Chondrocyte (in vitro differentiated cells): ENCODE measurements around the gene SQOR. TPM values are rescaled to one million over a fixed set of nuclear protein-coding genes. Genes with fewer than 3 reads are reported as not detected.
A peak's percentile ranks its signal among the peaks of the same experiment; 100 is the strongest.

Source experiments
- DNase-seq: peaks from one replicate; pipeline ENCODE4 v3.0.0; 2021; ENCODE audit warnings: mixed read lengths, low spot score
- H3K27ac Mint-ChIP-seq: one replicate; pipeline ENCODE4 v1.8.0; 2021; ENCODE audit warnings: mild to moderate bottlenecking, moderate library complexity, mixed read lengths; ENCODE audit not compliant: unreplicated experiment
- H3K27me3 Mint-ChIP-seq: 2 replicates; pipeline ENCODE4 v1.8.0; 2021; ENCODE audit warnings: low read depth, mixed read lengths
- H3K36me3 Mint-ChIP-seq: 2 replicates; pipeline ENCODE4 v1.8.0; 2021; ENCODE audit warnings: low read depth, mixed read lengths
- H3K4me1 Mint-ChIP-seq: 2 replicates; pipeline ENCODE4 v1.8.0; 2021; ENCODE audit warnings: low read depth, mild to moderate bottlenecking, mixed read lengths
- H3K4me3 Mint-ChIP-seq: one replicate; pipeline ENCODE4 v1.8.0; 2021; ENCODE audit warnings: mild to moderate bottlenecking, moderate library complexity, mixed read lengths; ENCODE audit not compliant: unreplicated experiment
- H3K9me3 Mint-ChIP-seq: 2 replicates; pipeline ENCODE4 v1.8.0; 2021; ENCODE audit warnings: low read depth, mixed read lengths
- total RNA-seq: library from RNA; stranded (reverse); gene quantifications from 3 replicates; pipeline ENCODE4 v1.2.1, GENCODE V29; 2021
- TF ChIP-seq, protein P1 (sequence below): fragments of 200-600 bp; sonication (generic); IDR thresholded peaks from 2 replicates; pipeline ENCODE4 v1.5.0; 2021; ENCODE audit warnings: antibody characterized with exemption, mild to moderate bottlenecking, moderate library complexity

The SQOR gene
- total RNA-seq, 1 donor from 2014 or later = 10.9 TPM

DNA sequence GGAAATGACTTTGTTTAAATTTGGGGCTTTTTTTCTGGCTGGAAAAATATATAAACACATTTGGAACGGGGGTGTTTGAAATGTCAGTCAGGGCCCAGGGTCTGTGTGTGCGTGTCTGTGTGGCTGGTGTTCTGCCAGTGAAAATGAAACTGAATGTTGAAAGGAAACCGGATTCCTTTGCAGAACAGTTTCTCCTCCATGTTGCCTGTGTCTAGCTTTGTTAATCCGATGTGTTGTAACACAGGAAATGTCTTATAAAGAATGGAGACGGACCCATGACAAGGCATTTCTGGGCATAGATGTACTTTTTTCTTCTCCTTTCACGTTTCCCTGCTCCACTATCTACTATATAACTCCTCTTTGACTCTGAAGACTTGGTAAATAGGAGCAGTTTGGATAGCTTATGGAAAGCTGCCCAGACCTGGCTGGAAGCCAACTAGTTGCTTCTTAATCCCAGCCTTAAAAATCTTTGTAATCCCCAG lies 2.8 kb downstream of the SQOR start:
- Mint-ChIP-seq H3K36me3 (no peaks in the 10 kb centered on the region), H3K27ac (peak overlapping the region; percentile 93), H3K4me3 (peak overlapping the region; percentile 60), H3K9me3 (peaks cover 3% of the 10 kb centered on the region), H3K4me1 (peaks cover 59% of the 10 kb centered on the region), H3K27me3 (no peaks in the 10 kb centered on the region)
- TF ChIP-seq, protein P1, sequence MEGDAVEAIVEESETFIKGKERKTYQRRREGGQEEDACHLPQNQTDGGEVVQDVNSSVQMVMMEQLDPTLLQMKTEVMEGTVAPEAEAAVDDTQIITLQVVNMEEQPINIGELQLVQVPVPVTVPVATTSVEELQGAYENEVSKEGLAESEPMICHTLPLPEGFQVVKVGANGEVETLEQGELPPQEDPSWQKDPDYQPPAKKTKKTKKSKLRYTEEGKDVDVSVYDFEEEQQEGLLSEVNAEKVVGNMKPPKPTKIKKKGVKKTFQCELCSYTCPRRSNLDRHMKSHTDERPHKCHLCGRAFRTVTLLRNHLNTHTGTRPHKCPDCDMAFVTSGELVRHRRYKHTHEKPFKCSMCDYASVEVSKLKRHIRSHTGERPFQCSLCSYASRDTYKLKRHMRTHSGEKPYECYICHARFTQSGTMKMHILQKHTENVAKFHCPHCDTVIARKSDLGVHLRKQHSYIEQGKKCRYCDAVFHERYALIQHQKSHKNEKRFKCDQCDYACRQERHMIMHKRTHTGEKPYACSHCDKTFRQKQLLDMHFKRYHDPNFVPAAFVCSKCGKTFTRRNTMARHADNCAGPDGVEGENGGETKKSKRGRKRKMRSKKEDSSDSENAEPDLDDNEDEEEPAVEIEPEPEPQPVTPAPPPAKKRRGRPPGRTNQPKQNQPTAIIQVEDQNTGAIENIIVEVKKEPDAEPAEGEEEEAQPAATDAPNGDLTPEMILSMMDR = no peak
- DNase-seq = no peak

DNA sequence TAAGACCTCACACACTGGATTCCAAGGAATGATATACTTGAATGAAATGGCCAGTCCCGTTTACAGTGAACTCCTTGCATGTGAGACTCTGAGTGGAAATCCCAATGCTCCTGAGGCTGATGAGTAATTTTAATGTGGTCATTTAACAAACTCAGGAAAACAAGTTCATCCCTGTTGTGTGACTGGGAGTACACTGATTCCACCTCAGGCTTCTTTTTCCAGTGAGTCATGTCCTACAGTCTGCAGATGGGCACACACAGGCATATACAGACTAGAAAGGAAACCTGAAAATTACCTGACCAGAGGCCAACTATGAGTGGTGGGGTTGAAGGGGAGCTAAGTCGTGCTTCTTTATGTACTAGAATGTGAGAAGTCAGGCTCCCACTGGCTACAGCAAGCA lies 5.8 kb downstream of the SQOR start:
- Mint-ChIP-seq H3K36me3 (no peaks in the 10 kb centered on the region), H3K4me3 (no peak overlapping the region), H3K27me3 (no peaks in the 10 kb centered on the region), H3K27ac (peak overlapping the region; percentile 78), H3K9me3 (peaks cover 3% of the 10 kb centered on the region), H3K4me1 (peaks cover 72% of the 10 kb centered on the region)
- no peak for DNase-seq
- TF ChIP-seq, protein P1 = no peak

DNA sequence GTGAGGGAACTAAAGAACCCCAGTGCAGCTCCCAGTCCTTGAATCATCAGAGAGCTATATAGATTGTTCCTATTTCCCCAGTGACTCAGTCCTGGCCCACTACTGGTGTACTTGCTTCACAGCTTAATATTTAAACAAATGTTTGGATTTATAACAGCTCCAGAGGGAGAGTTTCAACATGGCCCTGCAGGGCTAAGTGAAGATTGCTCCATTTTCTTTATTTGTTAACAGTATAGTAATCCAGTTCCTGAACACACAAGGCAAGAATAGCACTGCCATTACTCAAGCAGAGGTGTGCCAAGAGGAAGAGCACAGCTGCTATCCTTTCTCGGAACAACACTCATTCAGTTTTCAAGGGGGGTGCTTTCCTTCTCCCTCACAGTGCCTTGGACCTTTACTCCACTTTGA lies 6.5 kb downstream of the SQOR start:
- H3K4me3 Mint-ChIP-seq = no peak overlapping the region
- TF ChIP-seq, protein P1 = no peak
- no peaks in the 10 kb centered on the region for H3K27me3 Mint-ChIP-seq
- peak overlapping the region; percentile 78 for H3K27ac Mint-ChIP-seq
- peaks cover 3% of the 10 kb centered on the region for H3K9me3 Mint-ChIP-seq
- H3K36me3 Mint-ChIP-seq = no peaks in the 10 kb centered on the region
- peaks cover 75% of the 10 kb centered on the region for H3K4me1 Mint-ChIP-seq
- no peak for DNase-seq

DNA sequence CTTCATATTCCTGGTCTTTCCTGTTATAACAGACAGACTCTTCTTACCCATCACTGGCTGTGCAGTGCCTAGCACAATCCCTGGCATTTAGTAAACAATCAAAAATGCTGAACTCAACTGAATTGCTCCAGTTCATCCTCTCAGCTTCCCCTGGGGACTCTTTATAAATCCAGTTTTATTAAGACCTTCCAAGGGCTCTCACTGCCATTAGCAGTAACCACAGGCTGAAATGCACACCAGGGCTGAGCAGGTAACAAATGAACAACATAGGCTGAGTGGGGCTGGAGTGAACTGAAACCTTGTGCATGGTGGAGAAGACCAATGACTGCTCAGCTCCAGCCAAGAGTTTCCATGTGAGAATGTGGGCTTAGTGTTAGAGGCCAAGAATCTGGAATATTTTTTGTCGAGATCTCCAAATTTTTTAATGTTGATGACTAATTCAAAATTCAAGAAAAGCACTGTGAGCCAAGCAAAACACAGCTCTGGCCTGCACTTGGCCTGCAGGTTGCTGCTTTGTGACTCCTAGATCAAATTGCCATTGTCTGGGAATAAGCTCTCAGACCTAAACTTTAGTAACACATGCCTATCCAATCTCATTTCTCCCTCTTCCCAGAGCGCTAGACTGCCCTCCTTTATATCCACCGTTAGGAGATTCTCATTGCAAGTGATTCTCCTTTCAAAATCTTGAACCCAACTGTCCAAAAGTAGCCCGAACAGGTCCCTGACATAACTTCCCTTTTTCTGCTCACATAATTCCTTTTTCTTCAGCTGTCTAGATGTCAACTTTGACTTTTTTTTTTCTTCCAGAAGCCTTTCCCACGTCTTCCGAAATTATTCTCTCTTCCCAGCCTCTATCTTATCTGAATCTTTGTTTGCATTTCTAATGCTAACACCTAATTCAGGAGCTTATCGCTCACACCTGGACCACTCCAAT lies 7.4 kb downstream of the SQOR start:
- peak overlapping the region; percentile 13 for H3K4me3 Mint-ChIP-seq
- H3K27ac Mint-ChIP-seq = peak overlapping the region; percentile 78
- H3K9me3 Mint-ChIP-seq = peaks cover 3% of the 10 kb centered on the region
- DNase-seq = no peak
- TF ChIP-seq, protein P1 = no peak
- peaks cover 76% of the 10 kb centered on the region for H3K4me1 Mint-ChIP-seq
- no peaks in the 10 kb centered on the region for H3K27me3 Mint-ChIP-seq
- no peaks in the 10 kb centered on the region for H3K36me3 Mint-ChIP-seq

DNA sequence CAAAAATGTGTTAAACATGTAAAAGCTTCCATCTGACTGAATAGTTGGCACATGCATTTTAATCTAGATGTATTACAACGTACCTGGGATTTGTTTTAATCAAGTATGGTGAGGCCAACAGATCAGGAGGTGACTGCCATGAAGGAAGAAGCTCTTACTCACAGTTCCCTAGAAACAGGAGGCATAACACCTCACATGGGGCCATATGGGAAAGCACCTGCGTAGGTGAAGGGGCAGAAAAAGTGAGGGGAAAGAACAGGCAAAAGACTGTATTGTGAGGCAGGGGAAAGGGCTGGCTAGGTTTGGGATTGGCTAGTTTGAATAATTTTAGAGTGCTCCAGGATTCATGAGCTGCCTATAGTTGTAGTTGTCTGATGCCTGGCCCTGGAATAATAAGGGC lies 9.6 kb downstream of the SQOR start:
- Mint-ChIP-seq H3K36me3 (no peaks in the 10 kb centered on the region), H3K27ac (no peak overlapping the region), H3K27me3 (no peaks in the 10 kb centered on the region), H3K4me1 (peaks cover 70% of the 10 kb centered on the region), H3K9me3 (no peaks in the 10 kb centered on the region), H3K4me3 (no peak overlapping the region)
- TF ChIP-seq, protein P1 = no peak
- no peak for DNase-seq
